Lung (tissue), 12 donors: Measurements from ENCODE around the gene C1S. TPM values are rescaled to one million over a fixed set of nuclear protein-coding genes. Genes with fewer than 3 reads are reported as not detected.

ENCODE experiments used
- ATAC-seq: fragments of 200-7000 bp; cut with Tn5 transposase; one replicate; pipeline ENCODE4 v1.9.1; 2020; ENCODE audit warnings: moderate number of reproducible peaks; ENCODE audit not compliant: insufficient read depth, low FRiP score
- DNase-seq, 3 donors: peaks; one replicate each; pipeline ENCODE4 v3.0.0-alpha.2; 2013 to 2017
- H3K27ac ChIP-seq, 2 donors: one replicate each; pipeline ENCODE4 v1.5.1; 2013; ENCODE audit warnings: mild to moderate bottlenecking in 2 of 2, moderate library complexity in 2 of 2, control low read depth in 1 of 2, inconsistent platforms in 1 of 2, low read depth in 1 of 2, low read length in 1 of 2
- H3K27me3 ChIP-seq, 3 donors: one replicate each; pipeline ENCODE4 v1.5.1; 2013; ENCODE audit warnings: low read length in 2 of 3; ENCODE audit not compliant: control insufficient read depth in 3 of 3, insufficient read depth in 3 of 3
- H3K36me3 ChIP-seq, 4 donors: one replicate each; pipeline ENCODE4 v1.5.1; 2013; ENCODE audit warnings: low read length in 4 of 4, mild to moderate bottlenecking in 1 of 4, moderate library complexity in 1 of 4; ENCODE audit not compliant: control insufficient read depth in 4 of 4, insufficient read depth in 4 of 4
- H3K4me1 ChIP-seq, 5 donors: one replicate each; pipeline ENCODE4 v1.5.1; 2013; ENCODE audit warnings: low read length in 5 of 5, mild to moderate bottlenecking in 2 of 5, moderate library complexity in 1 of 5; ENCODE audit not compliant: control insufficient read depth in 5 of 5, insufficient read depth in 5 of 5
- H3K4me3 ChIP-seq: one replicate; pipeline ENCODE4 v1.5.1; 2013; ENCODE audit warnings: mild to moderate bottlenecking, control low read depth, moderate library complexity
- H3K9ac ChIP-seq, 2 donors: one replicate each; pipeline ENCODE4 v1.5.1; 2013; ENCODE audit warnings: low read length in 2 of 2, control low read depth in 1 of 2; ENCODE audit not compliant: insufficient read depth in 1 of 2
- H3K9me3 ChIP-seq, 4 donors: one replicate each; pipeline ENCODE4 v1.5.1; 2013; ENCODE audit warnings: low read length in 3 of 4, mild to moderate bottlenecking in 1 of 4, moderate library complexity in 1 of 4; ENCODE audit not compliant: control insufficient read depth in 4 of 4, insufficient read depth in 3 of 4
- CTCF ChIP-seq: IDR thresholded peaks from 2 replicates; pipeline ENCODE4 v1.5.1; 2012; ENCODE audit warnings: mild to moderate bottlenecking; ENCODE audit errors: control extremely low read depth, extremely low read depth
- WGBS, 2 donors: extraction: QIAGEN DNeasy Blood & Tissue Kit; methylation state at CpG; one replicate each; pipeline ENCODE4 v1.1.7; 2013; 5-methylcytosine and 5-hydroxymethylcytosine counted together
- polyA plus RNA-seq, 2 donors: library from polyadenylated mRNA; stranded (reverse); fragments of 200-250 nt; gene quantifications; one replicate each; pipeline ENCODE4 v1.2.1, GENCODE V29; 2013
- total RNA-seq, 2 donors: library from RNA; depleted of rRNA in 1 of 2; stranded (reverse); fragments of >200 nt in 1 of 2; gene quantifications; one replicate each; pipeline ENCODE4 v1.2.1, GENCODE V29; 2014 to 2021
- donor health status: control.
- donor health status: control.
- donor health status: Bipolar disorder and iron deficiency.
- donor health status: healthy.
- donor health status: DM: yes; HTN: yes; CAD: no.

The C1S gene
- total and polyA plus RNA-seq, 4 donors, result 148 to 291 (median 253) TPM

- no peaks in the 10 kb centered on the region for H3K9me3 ChIP-seq
- H3K9ac ChIP-seq, result peak within 1 kb of the TSS; percentile 65 to 93
- no peaks in the 10 kb centered on the region for H3K27me3 ChIP-seq
- 11 to 13% methylated on average over 22 to 23 of the region's 23 CpGs for WGBS, 2 donors
- H3K27ac ChIP-seq, result peak within 1 kb of the TSS; percentile 67 to 96
- H3K4me3 ChIP-seq, result peak within 1 kb of the TSS; percentile 72
- H3K4me1 ChIP-seq, result peaks cover 0 to 12% (median 5%) of the 10 kb centered on the region in 5 donors
- peak; percentile 86 for TF ChIP-seq CTCF
- DNase-seq, result peak; percentile 92 to 93 (median 92)
- peaks cover 0 to 5% (median 2%) of the 10 kb centered on the region in 4 donors for H3K36me3 ChIP-seq
- peak; percentile 78 for ATAC-seq
Measured at GRCh38 chr12:7108796-7109571, 48.5 kb downstream of the C1S start, which contains the start of gene C1RL. C1RL (minus strand) TSS chr12:7109214; CDS start chr12:7109180, 34 bp downstream.

GRCh38 chr12:7109572-7109920 lies 49.0 kb downstream of the C1S start:
- Histone ChIP-seq H3K36me3 (no peaks in the 10 kb centered on the region), H3K9me3 (no peaks in the 10 kb centered on the region), H3K27ac (peak overlapping the region in 1 of 2 donors; percentile 52), H3K27me3 (no peaks in the 10 kb centered on the region), H3K4me3 (no peak overlapping the region), H3K9ac (peak overlapping the region in 1 of 2 donors; percentile 52), H3K4me1 (peaks cover 0 to 12% (median 5%) of the 10 kb centered on the region in 5 donors)
- DNase-seq (no peak), ATAC-seq (no peak)
- WGBS, 2 donors, result 61 to 70% methylated on average over 5 of the region's 5 CpGs
- no peak for TF ChIP-seq CTCF

GRCh38 chr12:7110661-7111060 lies 50.1 kb downstream of the C1S start:
- H3K27me3 ChIP-seq, result no peaks in the 10 kb centered on the region
- H3K9me3 ChIP-seq, result no peaks in the 10 kb centered on the region
- ATAC-seq, result no peak
- no peak overlapping the region for H3K9ac ChIP-seq
- no peak overlapping the region for H3K27ac ChIP-seq
- DNase-seq, result no peak
- H3K4me1 ChIP-seq, result peaks cover 0 to 12% (median 5%) of the 10 kb centered on the region in 5 donors
- no peak overlapping the region for H3K4me3 ChIP-seq
- 94% methylated on average over 5 of the region's 5 CpGs for WGBS, 2 donors
- no peak for TF ChIP-seq CTCF
- H3K36me3 ChIP-seq, result no peaks in the 10 kb centered on the region
